IgD-negative memory B cell (primary cell): Measurements from ENCODE around the gene KPNA6. TPM values are rescaled to one million over a fixed set of nuclear protein-coding genes. Genes with fewer than 3 reads are reported as not detected.

Experiments
- H3K27ac Mint-ChIP-seq, 3 donors: one replicate each; pipeline ENCODE4 v1.8.0; 2020 to 2022; ENCODE audit warnings: mild to moderate bottlenecking in 3 of 3, mixed read lengths in 3 of 3, moderate library complexity in 1 of 3
- H3K27me3 Mint-ChIP-seq: one replicate; pipeline ENCODE4 v1.8.0; 2021; ENCODE audit warnings: mixed read lengths
- H3K36me3 Mint-ChIP-seq: one replicate; pipeline ENCODE4 v1.8.0; 2020; ENCODE audit warnings: mild to moderate bottlenecking, mixed read lengths
- H3K4me1 Mint-ChIP-seq, 3 donors: one replicate each; pipeline ENCODE4 v1.8.0; 2020 to 2022; ENCODE audit warnings: mixed read lengths in 3 of 3, mild to moderate bottlenecking in 1 of 3
- H3K4me3 Mint-ChIP-seq, 4 donors: one replicate each; pipeline ENCODE4 v1.8.0; 2020 to 2022; ENCODE audit warnings: mild to moderate bottlenecking in 4 of 4, mixed read lengths in 4 of 4, moderate library complexity in 3 of 4
- H3K9me3 Mint-ChIP-seq, 3 donors: one replicate each; pipeline ENCODE4 v1.8.0; 2020 to 2021; ENCODE audit warnings: mixed read lengths in 3 of 3, mild to moderate bottlenecking in 1 of 3
- polyA plus RNA-seq: library from polyadenylated mRNA; unstranded; fragments of 300-500 nt; fragmentation: Illumina TruSeq; gene quantifications from one replicate; pipeline ENCODE4 v1.2.3, GENCODE V29; 2021

Gene KPNA6
- polyA plus RNA-seq, 1 donor from 2014 or later = 15.9 TPM

GRCh38 chr1:32221581-32221979 is 113.7 kb downstream of the KPNA6 start:
- Mint-ChIP-seq H3K27ac (peak overlapping the region; percentile 94 to 99 (median 95)), H3K27me3 (no peaks in the 10 kb centered on the region), H3K4me3 (peak overlapping the region; percentile 93 to 100 (median 98)), H3K36me3 (peaks cover 2% of the 10 kb centered on the region), H3K9me3 (no peaks in the 10 kb centered on the region), H3K4me1 (peaks cover 12 to 25% (median 22%) of the 10 kb centered on the region in 3 donors)

- H3K27ac Mint-ChIP-seq = peak within 1 kb of the TSS; percentile 94 to 99 (median 95)
- H3K4me1 Mint-ChIP-seq = peaks cover 12 to 25% (median 22%) of the 10 kb centered on the region in 3 donors
- H3K9me3 Mint-ChIP-seq = no peaks in the 10 kb centered on the region
- H3K4me3 Mint-ChIP-seq = peak within 1 kb of the TSS; percentile 93 to 100 (median 98)
- H3K36me3 Mint-ChIP-seq = peaks cover 2% of the 10 kb centered on the region
- H3K27me3 Mint-ChIP-seq = no peaks in the 10 kb centered on the region
These were observed 114.3 kb downstream of the KPNA6 start, which contains the start of the genes EIF3I and TMEM234 for GRCh38 chr1:32221980-32222755. EIF3I (plus strand) TSS chr1:32222407; CDS start chr1:32222442, 35 bp downstream. TMEM234 (minus strand) TSS chr1:32222353; CDS start chr1:32222322, 31 bp downstream.

- Mint-ChIP-seq H3K27me3 (no peaks in the 10 kb centered on the region), H3K9me3 (no peaks in the 10 kb centered on the region), H3K27ac (peak overlapping the region; percentile 23 to 99 (median 75)), H3K36me3 (peaks cover 2% of the 10 kb centered on the region), H3K4me1 (peaks cover 12 to 27% (median 25%) of the 10 kb centered on the region in 3 donors), H3K4me3 (peak overlapping the region; percentile 38 to 98 (median 86))
These were observed 115.8 kb downstream of the KPNA6 start for GRCh38 chr1:32223683-32224082.

- H3K27me3 Mint-ChIP-seq = no peaks in the 10 kb centered on the region
- H3K9me3 Mint-ChIP-seq = no peaks in the 10 kb centered on the region
- peak overlapping the region; percentile 23 to 90 (median 75) for H3K27ac Mint-ChIP-seq
- H3K4me1 Mint-ChIP-seq = peaks cover 12 to 27% (median 24%) of the 10 kb centered on the region in 3 donors
- H3K4me3 Mint-ChIP-seq = peak overlapping the region in 3 of 4 donors; percentile 78 to 98 (median 93)
- peaks cover 2% of the 10 kb centered on the region for H3K36me3 Mint-ChIP-seq
These were observed 116.4 kb downstream of the KPNA6 start for GRCh38 chr1:32224285-32224684.

Other genes with a start within 250 kb of the KPNA6 start
- 216 TPM for gene PTP4A2, start 169.7 kb upstream of the KPNA6 start, polyA plus RNA-seq
- 123 TPM for gene KHDRBS1, start 94.2 kb upstream of the KPNA6 start, polyA plus RNA-seq
- 5.9 TPM for gene TMEM39B, start 35.1 kb upstream of the KPNA6 start, polyA plus RNA-seq
- 29.1 TPM for gene TXLNA, start 71.6 kb downstream of the KPNA6 start, polyA plus RNA-seq
- 14.0 TPM for gene CCDC28B, start 92.5 kb downstream of the KPNA6 start, polyA plus RNA-seq
- 1.7 TPM for gene IQCC, start 97.6 kb downstream of the KPNA6 start, polyA plus RNA-seq
- not detected for gene DCDC2B, start 101.0 kb downstream of the KPNA6 start, polyA plus RNA-seq
- 7.2 TPM for gene TMEM234, start 114.3 kb downstream of the KPNA6 start, polyA plus RNA-seq
- 154 TPM for gene EIF3I, start 114.4 kb downstream of the KPNA6 start, polyA plus RNA-seq
- not detected for gene FAM167B, start 139.2 kb downstream of the KPNA6 start, polyA plus RNA-seq
- gene LCK, start 143.2 kb downstream of the KPNA6 start, polyA plus RNA-seq = 80.5 TPM
- 183 TPM for gene HDAC1, start 184.0 kb downstream of the KPNA6 start, polyA plus RNA-seq
- gene MARCKSL1, start 228.2 kb downstream of the KPNA6 start, polyA plus RNA-seq = 219 TPM